SK-N-MC (cell line): ENCODE data around the gene JOSD1.

Experiments
- EZH2 ChIP-seq: fragments of 200-600 bp; sonication (generic); IDR thresholded peaks from one replicate; pipeline ENCODE4 v1.6.1; 2017; ENCODE audit warnings: antibody characterized with exemption
- POLR2AphosphoS5 ChIP-seq: IDR thresholded peaks from 2 replicates; pipeline ENCODE4 v1.6.1; 2012; ENCODE audit warnings: mild to moderate bottlenecking, low read depth, low read length, borderline replicate concordance

GRCh38 chr22:38730411-38730871 lies 29.7 kb upstream of the JOSD1 start:
- no peak for TF ChIP-seq POLR2AphosphoS5
- TF ChIP-seq EZH2, result no peak
